Fibroblast of peridontal ligament (primary cell): Measurements from ENCODE around the gene THSD7A.

ENCODE experiments used
- DNase-seq: peaks from one replicate; pipeline ENCODE4 v3.0.0-alpha.2; 2010; ENCODE audit errors: extremely low read depth

Gene THSD7A

GRCh38 chr7:11332186-11332864 lies 499.7 kb downstream of the THSD7A start:
- no peak for DNase-seq

GRCh38 chr7:11331128-11332102 lies 500.6 kb downstream of the THSD7A start:
- peak; percentile 17 for DNase-seq

- peak; percentile 41 for DNase-seq
Measured at GRCh38 chr7:11330717-11331116, 501.3 kb downstream of the THSD7A start.

GRCh38 chr7:11330208-11330607 lies 501.8 kb downstream of the THSD7A start:
- DNase-seq: no peak

DNA sequence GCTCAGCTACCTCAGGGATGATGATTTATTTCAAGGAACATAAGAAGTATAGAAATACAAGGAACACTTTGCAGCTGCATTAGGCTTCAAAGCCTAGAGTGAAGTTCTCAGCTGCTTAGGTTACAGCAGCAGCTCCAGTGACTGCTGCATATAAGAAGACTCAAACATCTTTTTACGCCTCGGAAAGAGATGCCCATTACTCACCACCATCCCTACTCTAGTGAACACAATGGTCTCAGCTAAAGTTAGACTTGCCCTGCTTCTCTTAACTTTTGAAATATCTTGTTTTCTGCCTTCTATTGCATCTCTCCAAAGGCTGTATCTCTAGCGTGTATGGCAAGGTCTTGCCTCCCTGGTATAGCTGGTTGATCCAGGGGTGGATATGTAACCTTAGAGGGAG lies 502.4 kb downstream of the THSD7A start:
- DNase-seq: no peak

DNA sequence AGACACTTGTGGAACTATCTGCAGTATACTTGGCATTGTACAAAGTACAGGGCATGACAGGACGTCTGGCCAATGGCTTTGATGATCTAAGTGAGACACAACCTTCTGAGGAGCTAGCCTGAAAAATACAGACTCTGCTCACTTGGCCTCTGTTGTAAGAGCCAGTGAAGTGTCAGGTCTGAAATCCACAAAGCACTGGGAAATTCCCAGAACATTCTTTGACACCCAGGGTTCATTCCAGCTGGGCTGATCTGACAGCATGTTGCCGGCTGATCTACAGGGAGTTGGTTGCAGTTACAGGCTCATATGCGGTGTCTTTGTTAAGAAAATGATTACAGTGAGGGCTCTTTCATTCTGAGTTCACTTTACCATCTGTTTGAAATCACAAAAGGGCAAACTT lies 503.7 kb downstream of the THSD7A start:
- peak; percentile 24 for DNase-seq

- no peak for DNase-seq
Measured at GRCh38 chr7:11327633-11328032, 504.4 kb downstream of the THSD7A start.
